Activated naive CD8-positive, alpha-beta T cell treated with anti-CD3 and anti-CD28 coated beads, Interleukin-2, amount 10 ng/mL, durations not matched to agents 7 days and 5 days (primary cell): ENCODE measurements around the gene TTL. TPM values are rescaled to one million over a fixed set of nuclear protein-coding genes. Genes with fewer than 3 reads are reported as not detected.
"Not testable (repeated sequence)": the region's sequence is repeated elsewhere in the genome, so short reads cannot be mapped to it uniquely, and the experiment has no call there.

Experiments used
- ATAC-seq: fragments of 150-1000 bp; cut with Tn5 transposase; one replicate; pipeline ENCODE4 v1.10.0; 2021; ENCODE audit warnings: low read depth, moderate library complexity
- POLR2A ChIA-PET: fragments of 350-600 bp; sonication (Branson Sonifier 250); formaldehyde crosslinking; loops from one replicate; lab custom pipeline; 2021; ENCODE audit warnings: antibody characterized with exemption; lab: Charles Lee
- DNase-seq: peaks from one replicate; pipeline ENCODE4 v3.0.0; 2021
- H3K27ac Mint-ChIP-seq: one replicate; pipeline ENCODE4 v1.8.0; 2022; ENCODE audit warnings: mild to moderate bottlenecking, mixed read lengths
- H3K27me3 Mint-ChIP-seq: one replicate; pipeline ENCODE4 v1.8.0; 2022; ENCODE audit warnings: mild to moderate bottlenecking, moderate library complexity, mixed read lengths
- H3K36me3 Mint-ChIP-seq: one replicate; pipeline ENCODE4 v1.8.0; 2021; ENCODE audit warnings: mild to moderate bottlenecking, mixed read lengths
- H3K4me1 Mint-ChIP-seq: one replicate; pipeline ENCODE4 v1.8.0; 2021; ENCODE audit warnings: mixed read lengths
- H3K4me3 Mint-ChIP-seq: one replicate; pipeline ENCODE4 v1.8.0; 2022; ENCODE audit warnings: mild to moderate bottlenecking, moderate library complexity, mixed read lengths
- H3K9me3 Mint-ChIP-seq: one replicate; pipeline ENCODE4 v1.8.0; 2021; ENCODE audit warnings: mixed read lengths
- total RNA-seq, 2 experiments: library from RNA; stranded (reverse); gene quantifications; one replicate each; pipeline ENCODE4 v1.2.3, GENCODE V29; 2021

Gene TTL
- total RNA-seq, 2 experiments from 2014 or later: 22.9 to 24.5 TPM

DNA sequence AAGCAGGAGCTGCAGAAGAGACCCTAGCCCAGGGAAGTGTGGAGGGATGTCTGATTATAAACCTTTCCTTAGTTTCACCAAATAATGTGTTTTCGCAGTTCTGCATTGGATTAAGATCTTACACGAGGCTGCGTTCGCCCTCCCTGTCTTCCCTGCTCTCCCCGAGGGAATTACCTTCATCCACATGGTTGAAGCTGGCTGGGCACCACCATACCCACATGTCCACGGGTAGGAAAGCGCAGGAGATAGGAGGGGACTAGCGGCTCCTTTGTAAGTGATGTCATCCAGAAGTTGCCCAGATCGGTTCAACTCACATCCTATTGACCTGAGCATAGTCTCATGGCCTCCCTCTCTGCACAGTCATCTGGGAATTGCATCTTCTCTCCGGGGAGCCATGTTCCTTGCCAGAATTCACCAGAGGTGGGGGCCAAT is 1.1 kb downstream of the TTL start:
- H3K9me3 Mint-ChIP-seq: no peaks in the 10 kb centered on the region
- peaks cover 2% of the 10 kb centered on the region for H3K27me3 Mint-ChIP-seq
- H3K4me3 Mint-ChIP-seq: peak overlapping the region; percentile 96
- H3K36me3 Mint-ChIP-seq: peaks cover 14% of the 10 kb centered on the region
- POLR2A ChIA-PET: interaction anchor here (0.6 to 0.9 kb wide), 2 partner anchors 95 to 312 kb away, joined by 3 to 4 read pairs; no protein-coding TSS in a partner anchor
- DNase-seq: no peak
- H3K27ac Mint-ChIP-seq: peak overlapping the region; percentile 84
- H3K4me1 Mint-ChIP-seq: peaks cover 31% of the 10 kb centered on the region
- ATAC-seq: no peak

DNA sequence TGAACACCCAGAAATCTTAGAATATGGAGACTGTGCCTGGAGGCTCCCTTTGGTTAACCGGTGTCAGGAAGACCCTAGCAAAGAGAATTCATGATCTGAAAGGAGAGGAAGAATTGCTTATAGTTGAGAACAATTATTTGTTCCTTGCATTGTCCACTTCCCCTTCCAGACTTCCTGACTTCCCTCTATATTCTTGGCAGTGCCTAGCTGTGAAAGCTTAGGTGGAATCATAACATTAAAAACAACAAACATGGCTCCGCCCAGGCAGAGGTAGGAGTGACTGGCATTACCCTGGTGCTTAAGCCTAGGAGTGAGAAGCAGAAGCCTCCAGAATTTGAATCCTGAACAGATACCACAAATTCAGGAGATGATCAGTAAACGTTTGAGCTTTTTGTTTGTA is 1.9 kb downstream of the TTL start:
- H3K9me3 Mint-ChIP-seq: no peaks in the 10 kb centered on the region
- ATAC-seq: no peak
- no peaks in the 10 kb centered on the region for H3K27me3 Mint-ChIP-seq
- no peak for DNase-seq
- peak overlapping the region; percentile 96 for H3K4me3 Mint-ChIP-seq
- H3K4me1 Mint-ChIP-seq: peaks cover 31% of the 10 kb centered on the region
- POLR2A ChIA-PET: interaction anchor here (0.8 kb wide), 1 partner anchor 17 kb away, joined by 3 read pairs; no protein-coding TSS in a partner anchor
- no peak overlapping the region for H3K27ac Mint-ChIP-seq
- H3K36me3 Mint-ChIP-seq: peaks cover 14% of the 10 kb centered on the region

DNA sequence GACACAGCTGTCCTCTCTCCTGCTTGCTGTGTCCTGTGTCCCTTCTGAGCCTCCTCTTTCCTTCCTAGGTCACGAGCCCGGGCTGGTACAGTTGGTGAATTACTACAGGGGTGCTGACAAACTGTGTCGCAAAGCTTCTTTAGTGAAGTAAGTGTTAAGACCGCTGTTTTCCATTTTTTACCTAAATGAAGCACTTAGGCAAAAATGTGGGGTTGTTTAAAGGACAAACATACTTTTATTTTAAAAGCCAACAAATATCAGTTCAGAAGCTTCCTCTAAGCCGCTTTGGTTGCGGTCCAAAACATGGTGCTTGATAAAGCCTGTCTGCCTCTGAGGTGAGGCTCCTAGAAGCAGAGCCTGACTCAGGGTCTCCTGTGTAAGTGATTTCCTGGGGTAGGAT is 3.9 kb downstream of the TTL start:
- POLR2A ChIA-PET: no interaction called here

DNA sequence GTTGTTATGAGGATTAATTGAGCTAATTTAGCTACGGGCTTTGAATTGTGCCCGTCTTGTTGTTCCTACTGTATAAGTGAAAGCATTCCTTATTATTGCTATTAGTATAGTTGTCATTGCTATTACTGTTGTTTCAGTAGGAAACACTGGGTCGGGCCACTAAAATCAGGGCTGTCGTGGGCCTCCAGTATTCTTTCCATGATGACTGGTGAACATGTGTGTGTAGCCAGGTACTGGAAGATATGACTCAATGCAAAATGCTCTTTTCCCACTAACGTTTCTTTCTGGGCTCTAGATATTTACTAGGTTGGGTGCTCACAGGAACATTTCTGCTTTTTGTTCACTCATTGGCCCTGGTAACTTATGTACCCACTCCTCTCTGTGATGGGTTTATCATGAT is 4.9 kb downstream of the TTL start:
- Mint-ChIP-seq H3K27me3 (no peaks in the 10 kb centered on the region), H3K27ac (no peak overlapping the region), H3K4me1 (peaks cover 22% of the 10 kb centered on the region), H3K36me3 (peaks cover 16% of the 10 kb centered on the region), H3K9me3 (no peaks in the 10 kb centered on the region), H3K4me3 (no peak overlapping the region)
- no peak for DNase-seq
- ATAC-seq: no peak
- POLR2A ChIA-PET: no interaction called here

More for the DNA sequence above, 3.9 kb downstream of the TTL start:
- Mint-ChIP-seq H3K4me3 (no peak overlapping the region), H3K9me3 (no peaks in the 10 kb centered on the region), H3K36me3 (peaks cover 16% of the 10 kb centered on the region), H3K4me1 (peaks cover 25% of the 10 kb centered on the region), H3K27ac (no peak overlapping the region), H3K27me3 (no peaks in the 10 kb centered on the region)
- no peak for DNase-seq
- no peak for ATAC-seq

DNA sequence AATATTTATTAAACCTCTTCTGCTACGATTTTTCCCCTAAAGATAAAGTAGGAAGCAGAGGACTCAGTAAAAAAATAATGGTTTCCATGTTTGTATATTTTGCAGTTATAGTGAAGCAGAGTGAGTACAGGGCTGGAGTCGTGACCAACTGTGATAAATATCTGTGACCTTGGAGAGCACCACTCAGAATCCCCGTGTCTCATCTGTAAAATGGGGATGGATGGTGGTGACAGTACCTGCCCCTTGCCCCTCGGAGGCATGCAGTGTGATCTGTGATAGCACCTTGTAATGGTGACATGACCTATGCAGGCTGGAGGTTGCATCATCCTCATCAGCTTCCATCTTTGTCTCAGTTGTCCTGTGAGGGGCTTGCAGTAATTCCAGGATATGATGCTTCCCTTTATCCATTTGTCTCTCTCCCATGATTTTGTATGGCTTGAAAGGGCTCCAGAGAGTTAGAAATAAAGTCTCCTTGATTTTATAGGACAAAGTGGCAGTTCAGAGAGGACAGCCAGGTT is 5.5 kb downstream of the TTL start:
- peaks cover 22% of the 10 kb centered on the region for H3K4me1 Mint-ChIP-seq
- no peaks in the 10 kb centered on the region for H3K27me3 Mint-ChIP-seq
- no peak for ATAC-seq
- POLR2A ChIA-PET: no interaction called here
- no peak overlapping the region for H3K4me3 Mint-ChIP-seq
- no peak for DNase-seq
- H3K36me3 Mint-ChIP-seq: peaks cover 16% of the 10 kb centered on the region
- no peak overlapping the region for H3K27ac Mint-ChIP-seq
- no peaks in the 10 kb centered on the region for H3K9me3 Mint-ChIP-seq

DNA sequence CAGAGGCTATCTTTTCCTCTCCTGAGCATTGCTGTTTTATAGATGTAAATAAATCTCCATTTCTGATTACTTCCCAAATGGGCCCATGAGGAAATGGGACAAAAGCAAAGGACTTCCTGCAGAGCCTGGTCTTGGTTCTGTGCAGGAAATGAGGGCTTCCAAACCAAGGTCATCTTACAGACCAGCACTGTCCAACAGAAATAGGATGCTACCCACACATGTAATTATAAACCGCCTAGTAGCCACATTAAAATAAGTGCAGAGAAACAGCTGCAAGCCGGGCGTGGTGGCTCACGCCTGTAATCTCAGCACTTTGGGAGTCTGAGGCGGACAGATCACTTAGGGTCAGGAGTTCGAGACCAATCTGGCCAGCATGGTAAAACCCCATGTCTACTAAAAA is 6.2 kb downstream of the TTL start:
- no peak for ATAC-seq
- Mint-ChIP-seq H3K36me3 (peaks cover 15% of the 10 kb centered on the region), H3K27ac (no peak overlapping the region), H3K9me3 (no peaks in the 10 kb centered on the region), H3K4me1 (peaks cover 17% of the 10 kb centered on the region), H3K4me3 (no peak overlapping the region), H3K27me3 (no peaks in the 10 kb centered on the region)
- POLR2A ChIA-PET: no interaction called here
- DNase-seq: no peak

DNA sequence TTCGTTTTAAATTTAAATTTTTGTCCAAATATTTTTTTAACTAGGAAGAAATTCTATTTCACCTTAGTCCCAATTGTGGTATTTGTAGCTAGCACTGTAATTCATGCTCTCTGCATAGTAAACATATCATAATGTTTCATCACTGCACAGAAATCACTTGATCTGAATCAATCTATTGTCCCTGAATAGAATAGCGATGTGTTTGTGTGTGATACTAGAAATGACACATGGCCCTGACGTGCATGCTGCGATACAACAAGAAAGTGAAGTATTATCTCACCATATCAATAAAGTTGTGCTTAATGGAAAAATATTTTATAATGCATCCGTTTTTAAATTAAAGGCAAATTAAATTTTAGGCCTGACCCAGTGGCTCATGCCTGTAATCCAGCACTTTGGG is 10.0 kb downstream of the TTL start:
- no peaks in the 10 kb centered on the region for H3K9me3 Mint-ChIP-seq
- peaks cover 5% of the 10 kb centered on the region for H3K36me3 Mint-ChIP-seq
- peaks cover 5% of the 10 kb centered on the region for H3K4me1 Mint-ChIP-seq
- H3K27ac Mint-ChIP-seq: no peak overlapping the region
- H3K4me3 Mint-ChIP-seq: no peak overlapping the region
- POLR2A ChIA-PET: no interaction called here
- DNase-seq (no peak), ATAC-seq (no peak)
- no peaks in the 10 kb centered on the region for H3K27me3 Mint-ChIP-seq

DNA sequence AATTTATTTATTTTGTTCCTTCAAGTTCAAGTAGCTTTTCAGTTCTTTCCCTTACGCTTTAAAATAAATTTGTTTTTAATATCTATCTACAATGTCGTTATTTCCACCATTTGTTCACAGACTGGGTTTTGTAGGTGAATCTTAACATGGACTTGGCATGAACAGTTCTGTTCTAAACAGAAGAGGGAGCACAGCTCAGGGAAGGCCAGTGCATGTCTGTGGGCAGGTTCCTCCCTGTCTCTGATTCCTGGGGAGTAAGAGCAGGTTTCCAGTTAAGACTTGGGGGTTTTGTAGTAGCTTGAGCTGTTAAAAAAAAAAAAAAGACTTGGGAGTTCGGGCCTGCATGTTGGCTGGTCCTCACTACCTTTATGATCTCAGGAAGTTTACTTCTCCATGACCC is 11.1 kb downstream of the TTL start:
- DNase-seq (no peak), ATAC-seq (no peak)
- H3K27ac Mint-ChIP-seq: no peak overlapping the region
- peaks cover 3% of the 10 kb centered on the region for H3K36me3 Mint-ChIP-seq
- no peak overlapping the region for H3K4me3 Mint-ChIP-seq
- H3K27me3 Mint-ChIP-seq: no peaks in the 10 kb centered on the region
- POLR2A ChIA-PET: interaction anchor here (0.6 kb wide), 1 partner anchor 19 kb away, joined by 4 read pairs; no protein-coding TSS in a partner anchor
- no peaks in the 10 kb centered on the region for H3K9me3 Mint-ChIP-seq
- H3K4me1 Mint-ChIP-seq: no peaks in the 10 kb centered on the region

DNA sequence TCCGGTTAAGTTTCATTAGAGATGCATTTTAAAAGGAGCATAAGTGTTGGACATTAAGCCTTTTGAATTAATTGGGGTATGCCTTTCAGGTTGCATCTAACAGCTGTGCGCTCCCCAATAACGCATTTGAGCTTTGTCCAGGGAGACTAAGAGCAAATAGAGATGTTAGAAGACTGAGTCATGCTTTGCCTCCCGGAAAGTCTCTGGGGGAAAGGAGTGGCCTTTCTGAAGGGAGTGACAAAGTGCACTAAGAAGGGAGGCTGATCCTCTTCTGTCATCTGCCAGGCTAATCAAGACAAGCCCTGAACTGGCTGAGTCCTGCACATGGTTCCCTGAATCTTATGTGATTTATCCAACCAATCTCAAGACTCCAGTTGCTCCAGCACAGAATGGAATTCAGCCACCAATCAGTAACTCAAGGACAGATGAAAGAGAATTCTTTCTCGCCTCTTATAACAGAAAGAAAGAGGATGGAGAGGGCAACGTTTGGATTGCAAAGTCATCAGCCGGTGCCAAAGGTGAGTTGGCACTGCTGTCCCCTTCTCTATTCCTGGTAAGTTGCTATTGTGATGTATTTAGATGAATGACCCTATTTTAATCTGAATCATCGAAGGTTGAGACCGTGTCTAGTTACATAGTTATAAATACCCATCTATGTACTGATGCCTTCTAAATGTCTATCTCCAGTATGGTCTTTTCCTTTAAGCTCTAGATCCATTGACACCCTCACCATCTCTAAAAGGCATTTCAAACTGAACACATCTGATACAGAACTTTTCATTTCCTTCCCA is 12.1 kb downstream of the TTL start:
- POLR2A ChIA-PET: no interaction called here
- no peak for DNase-seq
- no peaks in the 10 kb centered on the region for H3K27me3 Mint-ChIP-seq
- no peaks in the 10 kb centered on the region for H3K4me1 Mint-ChIP-seq
- no peak for ATAC-seq
- H3K36me3 Mint-ChIP-seq: peaks cover 3% of the 10 kb centered on the region
- no peak overlapping the region for H3K27ac Mint-ChIP-seq
- H3K9me3 Mint-ChIP-seq: no peaks in the 10 kb centered on the region
- H3K4me3 Mint-ChIP-seq: no peak overlapping the region

DNA sequence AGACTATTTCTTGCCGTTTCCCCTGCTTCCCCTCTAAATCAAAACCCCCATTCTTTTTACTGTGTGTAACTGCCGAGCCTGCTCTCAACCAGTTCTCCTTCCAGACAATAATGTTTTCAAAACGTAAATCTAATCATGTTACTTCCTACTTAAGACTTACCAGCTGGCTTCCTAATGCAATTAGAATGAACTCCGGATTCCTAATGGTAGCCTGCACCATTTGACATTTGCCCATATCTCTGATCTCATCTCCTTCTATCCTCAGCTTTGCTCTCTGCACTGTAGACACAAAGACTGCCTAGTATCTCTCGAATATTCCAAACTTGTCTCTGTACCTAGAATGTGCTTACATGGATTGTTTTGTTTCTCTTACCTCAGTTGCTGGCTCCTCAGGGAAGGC is 12.9 kb downstream of the TTL start:
- Mint-ChIP-seq H3K27ac (no peak overlapping the region), H3K36me3 (peaks cover 1% of the 10 kb centered on the region), H3K4me3 (no peak overlapping the region), H3K27me3 (no peaks in the 10 kb centered on the region), H3K4me1 (no peaks in the 10 kb centered on the region), H3K9me3 (no peaks in the 10 kb centered on the region)
- DNase-seq (no peak), ATAC-seq (no peak)
- POLR2A ChIA-PET: no interaction called here

DNA sequence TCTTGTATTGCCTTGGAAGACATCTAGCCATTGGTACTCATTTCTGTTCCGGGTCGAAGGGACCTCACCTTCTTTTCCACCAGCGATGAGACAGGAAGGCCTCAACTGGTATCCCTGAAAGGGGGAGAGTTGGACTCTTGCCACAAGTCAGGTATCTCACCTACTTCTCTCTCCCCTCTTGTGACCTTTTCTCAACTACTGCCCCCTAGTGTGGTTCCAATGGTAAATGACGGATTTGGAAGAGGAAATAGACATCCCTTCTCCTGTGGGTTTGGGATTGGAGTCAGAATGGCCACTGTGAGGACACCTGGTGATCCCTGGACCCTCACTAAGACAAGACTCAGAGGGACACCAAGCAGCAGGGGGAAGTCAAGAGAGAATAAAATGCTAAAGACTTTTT is 13.9 kb downstream of the TTL start:
- H3K4me3 Mint-ChIP-seq, ATAC-seq, POLR2A ChIA-PET, H3K4me1 Mint-ChIP-seq, H3K36me3 Mint-ChIP-seq, H3K27ac Mint-ChIP-seq, H3K27me3 Mint-ChIP-seq, H3K9me3 Mint-ChIP-seq, DNase-seq: not testable (repeated sequence)

DNA sequence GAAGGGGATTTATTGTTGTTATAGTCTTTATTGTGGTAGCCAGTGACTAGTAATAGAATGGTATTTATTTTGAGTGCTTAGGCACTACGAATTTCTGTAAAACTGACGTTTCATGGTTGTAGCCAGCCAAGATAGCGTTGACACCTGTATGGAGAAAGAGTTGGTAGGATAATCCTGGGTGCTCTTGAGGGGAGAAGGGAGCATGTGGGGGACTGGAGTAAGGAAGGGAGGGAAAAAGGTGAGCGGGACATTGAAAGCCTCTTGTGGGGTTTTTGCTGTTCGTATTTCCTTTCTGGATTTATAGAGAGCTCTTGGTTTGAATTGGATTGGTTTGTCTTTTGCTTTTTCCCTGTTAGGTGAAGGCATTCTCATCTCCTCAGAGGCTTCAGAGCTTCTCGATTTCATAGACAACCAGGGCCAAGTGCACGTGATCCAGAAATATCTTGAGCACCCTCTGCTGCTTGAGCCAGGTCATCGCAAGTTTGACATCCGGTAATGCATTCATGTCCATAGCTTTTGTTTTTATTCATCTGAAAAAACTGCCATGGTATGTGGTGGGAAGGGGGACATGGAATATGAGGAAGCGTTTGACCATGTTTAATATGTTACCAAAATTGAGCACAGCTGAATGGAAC is 19.0 kb downstream of the TTL start:
- not testable (repeated sequence) for H3K27ac Mint-ChIP-seq, H3K27me3 Mint-ChIP-seq, H3K9me3 Mint-ChIP-seq, H3K4me1 Mint-ChIP-seq, H3K4me3 Mint-ChIP-seq, DNase-seq
- H3K36me3 Mint-ChIP-seq: peaks cover 11% of the 10 kb centered on the region
- peak; percentile 78 for ATAC-seq
- POLR2A ChIA-PET: interaction anchor here (0.6 kb wide), 1 partner anchor 17 kb away, joined by 3 read pairs; no protein-coding TSS in a partner anchor

DNA sequence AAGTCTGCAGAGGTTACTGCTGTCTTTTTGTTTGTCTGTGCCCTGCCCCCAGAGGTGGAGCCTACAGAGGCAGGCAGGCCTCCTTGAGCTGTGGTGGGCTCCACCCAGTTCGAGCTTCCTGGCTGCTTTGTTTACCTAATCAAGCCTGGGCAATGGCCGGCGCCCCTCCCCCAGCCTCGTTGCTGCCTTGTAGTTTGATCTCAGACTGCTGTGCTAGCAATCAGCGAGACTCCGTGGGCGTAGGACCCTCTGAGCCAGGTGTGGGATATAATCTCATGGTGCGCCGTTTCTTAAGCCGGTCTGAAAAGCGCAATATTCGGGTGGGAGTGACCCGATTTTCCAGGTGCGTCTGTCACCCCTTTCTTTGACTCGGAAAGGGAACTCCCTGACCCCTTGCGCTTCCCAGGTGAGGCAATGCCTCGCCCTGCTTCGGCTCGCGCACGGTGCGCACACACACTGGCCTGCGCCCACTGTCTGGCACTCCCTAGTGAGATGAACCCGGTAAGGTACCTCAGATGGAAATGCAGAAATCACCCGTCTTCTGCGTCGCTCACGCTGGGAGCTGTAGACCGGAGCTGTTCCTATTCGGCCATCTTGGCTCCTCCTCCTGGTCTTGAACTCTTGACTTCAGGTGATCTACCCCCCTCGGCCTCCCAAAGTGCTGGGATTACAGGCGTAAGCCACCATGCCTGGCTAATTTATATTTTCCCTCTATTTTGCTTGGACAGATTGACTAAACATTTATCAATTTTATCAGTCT is 27.5 kb downstream of the TTL start:
- DNase-seq, H3K27me3 Mint-ChIP-seq, H3K4me1 Mint-ChIP-seq, H3K4me3 Mint-ChIP-seq, POLR2A ChIA-PET, H3K27ac Mint-ChIP-seq, H3K36me3 Mint-ChIP-seq, H3K9me3 Mint-ChIP-seq, ATAC-seq: not testable (repeated sequence)
